ENCODE results near the gene AOPEP.

AOPEP gene

GRCh38 chr9:95057101-95057500 is 330.6 kb downstream of the AOPEP start:
- Histone ChIP-seq H3K27ac (ENCODE audit: low read length) (peak overlapping the region; percentile 81), H3K27me3 (ENCODE audit: control insufficient read depth in 1 of 2, insufficient read depth in 2 of 2, low read length in 2 of 2) (no peaks in the 10 kb centered on the region), H3K36me3 (ENCODE audit: control insufficient read depth in 2 of 2, insufficient read depth in 2 of 2, low read length in 2 of 2) (peaks cover 3% of the 10 kb centered on the region in 2 donors), H3K9ac (ENCODE audit: low read length in 2 of 2) (peak overlapping the region; percentile 52 to 72), H3K4me3 (ENCODE audit: low read length in 2 of 2) (peak overlapping the region; percentile 65 to 72), H3K9me3 (ENCODE audit: control insufficient read depth in 2 of 2, low read length in 2 of 2) (no peaks in the 10 kb centered on the region), H3K4me1 (ENCODE audit: control insufficient read depth, insufficient read depth, low read length) (peaks cover 51% of the 10 kb centered on the region)

GRCh38 chr9:95058121-95058785 is 331.8 kb downstream of the AOPEP start:
- peak overlapping the region; percentile 52 to 60 for H3K9ac ChIP-seq (ENCODE audit: low read length in 2 of 2)
- H3K36me3 ChIP-seq (ENCODE audit: control insufficient read depth in 2 of 2, insufficient read depth in 2 of 2, low read length in 2 of 2): peaks cover 4 to 14% of the 10 kb centered on the region in 2 donors
- H3K4me1 ChIP-seq (ENCODE audit: control insufficient read depth, insufficient read depth, low read length): peaks cover 63% of the 10 kb centered on the region
- H3K27me3 ChIP-seq (ENCODE audit: control insufficient read depth in 1 of 2, insufficient read depth in 2 of 2, low read length in 2 of 2): no peaks in the 10 kb centered on the region
- no peaks in the 10 kb centered on the region for H3K9me3 ChIP-seq (ENCODE audit: control insufficient read depth in 2 of 2, low read length in 2 of 2)
- H3K27ac ChIP-seq (ENCODE audit: low read length): peak overlapping the region; percentile 71
- H3K4me3 ChIP-seq (ENCODE audit: low read length in 2 of 2): peak overlapping the region; percentile 65 to 72

GRCh38 chr9:95058795-95059386 is 332.4 kb downstream of the AOPEP start:
- Histone ChIP-seq H3K4me1 (ENCODE audit: control insufficient read depth, insufficient read depth, low read length) (peaks cover 69% of the 10 kb centered on the region), H3K4me3 (ENCODE audit: low read length in 2 of 2) (peak overlapping the region; percentile 65 to 72)

DNA sequence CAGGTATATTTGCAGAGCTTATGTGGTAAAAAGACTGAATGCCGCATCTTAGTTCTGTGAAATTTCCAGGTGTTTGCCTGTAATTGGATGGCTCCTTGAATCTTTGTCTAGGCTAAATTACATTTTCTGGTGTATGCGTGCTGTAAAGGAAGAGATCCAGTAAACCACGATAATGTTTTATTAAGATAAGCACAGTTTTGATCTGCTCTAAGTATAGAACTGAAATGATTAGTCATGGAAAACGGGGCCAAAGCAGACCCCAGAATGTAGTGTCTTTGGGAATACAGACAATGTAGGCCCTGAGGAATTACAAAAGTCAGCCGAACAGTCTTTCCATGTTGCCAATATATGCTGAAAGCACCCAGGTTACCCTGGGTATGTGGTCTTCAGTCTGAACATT is 333.7 kb downstream of the AOPEP start:
- H3K27me3 ChIP-seq (ENCODE audit: control insufficient read depth in 1 of 2, insufficient read depth in 2 of 2, low read length in 2 of 2): no peaks in the 10 kb centered on the region
- H3K4me3 ChIP-seq (ENCODE audit: low read length in 2 of 2): peak overlapping the region; percentile 28 to 72
- H3K9ac ChIP-seq (ENCODE audit: low read length in 2 of 2): no peak overlapping the region
- peaks cover 77% of the 10 kb centered on the region for H3K4me1 ChIP-seq (ENCODE audit: control insufficient read depth, insufficient read depth, low read length)
- H3K36me3 ChIP-seq (ENCODE audit: control insufficient read depth in 2 of 2, insufficient read depth in 2 of 2, low read length in 2 of 2): peaks cover 12 to 23% of the 10 kb centered on the region in 2 donors
- peak overlapping the region; percentile 71 for H3K27ac ChIP-seq (ENCODE audit: low read length)
- H3K9me3 ChIP-seq (ENCODE audit: control insufficient read depth in 2 of 2, low read length in 2 of 2): no peaks in the 10 kb centered on the region

More at GRCh38 chr9:95058795-95059386, 332.4 kb downstream of the AOPEP start:
- peak overlapping the region; percentile 52 to 60 for H3K9ac ChIP-seq (ENCODE audit: low read length in 2 of 2)
- H3K36me3 ChIP-seq (ENCODE audit: control insufficient read depth in 2 of 2, insufficient read depth in 2 of 2, low read length in 2 of 2): peaks cover 11 to 20% of the 10 kb centered on the region in 2 donors
- peak overlapping the region; percentile 71 for H3K27ac ChIP-seq (ENCODE audit: low read length)
- H3K27me3 ChIP-seq (ENCODE audit: control insufficient read depth in 1 of 2, insufficient read depth in 2 of 2, low read length in 2 of 2): no peaks in the 10 kb centered on the region
- H3K9me3 ChIP-seq (ENCODE audit: control insufficient read depth in 2 of 2, low read length in 2 of 2): no peaks in the 10 kb centered on the region

DNA sequence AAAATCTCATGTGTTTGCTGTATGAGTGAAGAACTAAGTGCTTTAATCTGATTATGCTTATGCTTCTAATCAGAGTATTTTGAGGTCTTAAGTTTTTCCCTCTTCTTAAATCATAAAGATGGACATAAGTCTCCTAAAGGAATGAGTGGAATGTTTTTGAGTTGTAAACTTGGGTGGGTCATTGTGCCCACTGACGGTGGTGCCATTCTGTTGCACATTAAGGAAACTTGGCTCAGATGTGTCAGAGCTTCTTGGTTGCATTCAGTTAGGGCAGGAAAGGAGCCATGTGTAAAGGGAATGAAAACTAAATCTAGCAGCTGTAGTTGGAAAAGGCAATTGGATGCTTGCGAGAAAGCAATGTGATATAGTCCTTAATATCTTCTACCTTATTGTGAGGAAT is 334.4 kb downstream of the AOPEP start:
- H3K27me3 ChIP-seq (ENCODE audit: control insufficient read depth in 1 of 2, insufficient read depth in 2 of 2, low read length in 2 of 2): no peaks in the 10 kb centered on the region
- H3K4me1 ChIP-seq (ENCODE audit: control insufficient read depth, insufficient read depth, low read length): peaks cover 78% of the 10 kb centered on the region
- no peak overlapping the region for H3K27ac ChIP-seq (ENCODE audit: low read length)
- H3K9me3 ChIP-seq (ENCODE audit: control insufficient read depth in 2 of 2, low read length in 2 of 2): no peaks in the 10 kb centered on the region
- peak overlapping the region in 1 of 2 donors; percentile 72 for H3K4me3 ChIP-seq (ENCODE audit: low read length in 2 of 2)
- H3K9ac ChIP-seq (ENCODE audit: low read length in 2 of 2): no peak overlapping the region
- H3K36me3 ChIP-seq (ENCODE audit: control insufficient read depth in 2 of 2, insufficient read depth in 2 of 2, low read length in 2 of 2): peaks cover 16 to 27% of the 10 kb centered on the region in 2 donors

GRCh38 chr9:95061916-95062595 is 335.6 kb downstream of the AOPEP start:
- H3K4me1 ChIP-seq (ENCODE audit: control insufficient read depth, insufficient read depth, low read length): peaks cover 78% of the 10 kb centered on the region
- peak overlapping the region in 1 of 2 donors; percentile 67 for H3K4me3 ChIP-seq (ENCODE audit: low read length in 2 of 2)
- H3K27me3 ChIP-seq (ENCODE audit: control insufficient read depth in 1 of 2, insufficient read depth in 2 of 2, low read length in 2 of 2): no peaks in the 10 kb centered on the region
- no peaks in the 10 kb centered on the region for H3K9me3 ChIP-seq (ENCODE audit: control insufficient read depth in 2 of 2, low read length in 2 of 2)
- H3K36me3 ChIP-seq (ENCODE audit: control insufficient read depth in 2 of 2, insufficient read depth in 2 of 2, low read length in 2 of 2): peaks cover 18 to 29% of the 10 kb centered on the region in 2 donors
- peak overlapping the region; percentile 5 to 58 for H3K9ac ChIP-seq (ENCODE audit: low read length in 2 of 2)
- H3K27ac ChIP-seq (ENCODE audit: low read length): peak overlapping the region; percentile 93

GRCh38 chr9:95062596-95063065 is 336.1 kb downstream of the AOPEP start:
- Histone ChIP-seq H3K27me3 (ENCODE audit: control insufficient read depth in 1 of 2, insufficient read depth in 2 of 2, low read length in 2 of 2) (no peaks in the 10 kb centered on the region), H3K9ac (ENCODE audit: low read length in 2 of 2) (peak overlapping the region in 1 of 2 donors; percentile 58), H3K36me3 (ENCODE audit: control insufficient read depth in 2 of 2, insufficient read depth in 2 of 2, low read length in 2 of 2) (peaks cover 19 to 31% of the 10 kb centered on the region in 2 donors), H3K27ac (ENCODE audit: low read length) (peak overlapping the region; percentile 93), H3K9me3 (ENCODE audit: control insufficient read depth in 2 of 2, low read length in 2 of 2) (no peaks in the 10 kb centered on the region), H3K4me3 (ENCODE audit: low read length in 2 of 2) (peak overlapping the region in 1 of 2 donors; percentile 67), H3K4me1 (ENCODE audit: control insufficient read depth, insufficient read depth, low read length) (peaks cover 84% of the 10 kb centered on the region)

DNA sequence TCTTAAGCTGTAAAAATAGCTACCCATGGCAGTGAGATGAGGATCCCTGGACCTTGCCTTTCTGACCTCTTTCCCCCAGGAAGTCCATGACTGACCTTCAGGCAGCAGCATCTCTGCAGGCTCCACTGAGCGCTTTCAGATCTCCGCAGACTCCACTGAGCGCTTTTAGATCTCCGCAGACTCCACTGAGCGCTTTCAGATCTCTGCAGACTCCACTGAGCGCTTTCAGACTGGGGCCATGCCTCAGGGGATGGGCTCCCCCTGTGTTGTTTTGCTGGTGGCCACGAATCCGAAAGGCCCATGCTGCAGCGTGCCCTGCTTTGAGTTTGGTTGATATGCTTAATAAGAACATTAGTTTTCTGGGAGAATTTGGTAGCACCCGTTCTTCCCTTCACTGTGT is 336.8 kb downstream of the AOPEP start:
- Histone ChIP-seq H3K4me1 (ENCODE audit: control insufficient read depth, insufficient read depth, low read length) (peaks cover 83% of the 10 kb centered on the region), H3K27me3 (ENCODE audit: control insufficient read depth in 1 of 2, insufficient read depth in 2 of 2, low read length in 2 of 2) (no peaks in the 10 kb centered on the region), H3K36me3 (ENCODE audit: control insufficient read depth in 2 of 2, insufficient read depth in 2 of 2, low read length in 2 of 2) (peaks cover 21 to 31% of the 10 kb centered on the region in 2 donors), H3K27ac (ENCODE audit: low read length) (peak overlapping the region; percentile 93), H3K9ac (ENCODE audit: low read length in 2 of 2) (peak overlapping the region in 1 of 2 donors; percentile 13), H3K4me3 (ENCODE audit: low read length in 2 of 2) (peak overlapping the region in 1 of 2 donors; percentile 67), H3K9me3 (ENCODE audit: control insufficient read depth in 2 of 2, low read length in 2 of 2) (no peaks in the 10 kb centered on the region)

DNA sequence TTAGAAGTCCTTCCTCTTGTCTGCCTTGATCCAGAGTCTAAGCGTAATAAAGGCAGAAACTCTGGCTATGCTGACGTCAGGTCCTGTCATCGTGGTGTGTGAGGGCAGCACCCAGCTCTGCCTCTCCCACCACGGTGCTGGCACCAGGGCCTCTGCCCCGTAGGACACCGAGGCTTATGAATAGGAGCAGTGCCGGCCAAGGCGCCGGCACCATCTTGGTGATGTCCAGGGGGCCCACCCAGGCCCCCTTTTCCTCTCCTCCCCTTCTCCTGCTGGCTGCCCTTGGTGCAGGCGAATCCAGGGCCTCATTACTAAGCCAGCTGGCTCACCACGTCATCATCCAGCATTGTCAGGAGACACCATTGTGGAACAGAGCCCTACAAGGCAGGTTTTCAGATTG is 338.7 kb downstream of the AOPEP start:
- H3K9me3 ChIP-seq (ENCODE audit: control insufficient read depth in 2 of 2, low read length in 2 of 2): no peaks in the 10 kb centered on the region
- peak overlapping the region; percentile 93 for H3K27ac ChIP-seq (ENCODE audit: low read length)
- H3K4me1 ChIP-seq (ENCODE audit: control insufficient read depth, insufficient read depth, low read length): peaks cover 91% of the 10 kb centered on the region
- H3K36me3 ChIP-seq (ENCODE audit: control insufficient read depth in 2 of 2, insufficient read depth in 2 of 2, low read length in 2 of 2): peaks cover 26 to 35% of the 10 kb centered on the region in 2 donors
- H3K9ac ChIP-seq (ENCODE audit: low read length in 2 of 2): peak overlapping the region; percentile 64 to 71
- H3K27me3 ChIP-seq (ENCODE audit: control insufficient read depth in 1 of 2, insufficient read depth in 2 of 2, low read length in 2 of 2): no peaks in the 10 kb centered on the region
- H3K4me3 ChIP-seq (ENCODE audit: low read length in 2 of 2): peak overlapping the region in 1 of 2 donors; percentile 54

DNA sequence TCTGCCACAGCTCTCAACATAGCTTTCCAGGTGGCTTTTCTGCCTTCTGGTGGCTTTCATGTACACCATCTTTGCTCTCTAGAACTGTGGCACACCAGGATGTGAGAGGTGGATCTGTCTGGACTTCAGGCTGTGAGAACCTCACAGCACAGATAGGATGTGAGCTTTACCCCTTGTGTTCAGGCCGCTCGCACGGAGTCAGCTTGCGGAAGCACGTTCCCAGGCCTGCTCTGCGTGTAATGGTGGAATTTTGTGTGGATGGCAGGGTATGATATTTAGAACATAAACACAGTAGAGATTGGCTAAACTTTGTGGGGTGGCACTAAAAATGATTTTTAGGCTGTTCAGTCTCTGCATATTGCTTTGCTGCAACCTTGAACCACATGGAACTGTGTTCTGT is 340.6 kb downstream of the AOPEP start:
- no peaks in the 10 kb centered on the region for H3K9me3 ChIP-seq (ENCODE audit: control insufficient read depth in 2 of 2, low read length in 2 of 2)
- peaks cover 93% of the 10 kb centered on the region for H3K4me1 ChIP-seq (ENCODE audit: control insufficient read depth, insufficient read depth, low read length)
- peak overlapping the region; percentile 13 to 51 for H3K9ac ChIP-seq (ENCODE audit: low read length in 2 of 2)
- H3K27ac ChIP-seq (ENCODE audit: low read length): peak overlapping the region; percentile 93
- H3K4me3 ChIP-seq (ENCODE audit: low read length in 2 of 2): peak overlapping the region in 1 of 2 donors; percentile 36
- H3K36me3 ChIP-seq (ENCODE audit: control insufficient read depth in 2 of 2, insufficient read depth in 2 of 2, low read length in 2 of 2): peaks cover 23 to 32% of the 10 kb centered on the region in 2 donors
- H3K27me3 ChIP-seq (ENCODE audit: control insufficient read depth in 1 of 2, insufficient read depth in 2 of 2, low read length in 2 of 2): no peaks in the 10 kb centered on the region

Measured in stomach smooth muscle (tissue), 2 donors.